Fibroblast of upper back skin (primary cell): ENCODE data around the gene ME1.
"Not testable (repeated sequence)": the region's sequence is repeated elsewhere in the genome, so short reads cannot be mapped to it uniquely, and the experiment has no call there.

Experiments used
- DNase-seq: peaks from one replicate; pipeline ENCODE4 v3.0.0-alpha.2; 2013

The ME1 gene

DNA sequence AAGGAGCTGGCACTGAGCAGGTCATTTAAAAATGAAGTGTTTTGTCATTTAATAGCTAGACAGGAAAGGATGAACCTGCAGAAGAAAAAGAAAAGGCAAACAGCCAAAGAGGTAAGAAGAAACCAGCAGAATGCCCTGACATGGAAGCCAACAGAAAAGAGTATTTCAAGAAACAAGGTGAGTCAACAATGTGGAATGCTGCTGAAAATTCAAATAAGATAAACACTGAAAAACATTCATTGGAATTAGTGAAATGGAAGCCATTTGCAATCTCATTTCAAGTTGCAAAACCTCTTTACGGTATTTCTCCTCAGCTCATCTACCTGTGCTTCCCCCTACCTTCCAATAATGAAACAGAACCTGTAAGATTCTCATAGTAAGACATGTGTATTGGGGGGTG lies 178.1 kb downstream of the ME1 start:
- DNase-seq = peak; percentile 65

GRCh38 chr6:83250235-83250634 lies 180.6 kb downstream of the ME1 start:
- DNase-seq = no peak

DNA sequence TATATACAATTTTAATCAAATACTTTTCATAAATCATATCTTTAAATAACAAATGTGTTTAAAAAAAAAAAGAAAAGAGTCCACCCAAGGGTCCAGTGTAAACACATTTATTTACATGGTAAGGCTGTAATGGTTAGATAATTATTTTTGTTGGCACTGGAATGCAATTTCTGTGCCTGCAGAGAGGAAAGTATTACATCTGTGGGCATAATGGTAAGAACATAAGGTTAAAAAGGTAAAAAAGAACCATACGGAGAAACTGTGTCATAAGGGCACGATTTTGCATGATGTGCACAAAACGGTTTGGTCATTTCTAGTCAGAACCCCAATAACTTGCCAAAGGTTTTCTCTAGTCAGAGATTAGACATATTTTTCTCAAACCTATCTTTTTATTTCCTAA lies 183.4 kb downstream of the ME1 start:
- no peak for DNase-seq

DNA sequence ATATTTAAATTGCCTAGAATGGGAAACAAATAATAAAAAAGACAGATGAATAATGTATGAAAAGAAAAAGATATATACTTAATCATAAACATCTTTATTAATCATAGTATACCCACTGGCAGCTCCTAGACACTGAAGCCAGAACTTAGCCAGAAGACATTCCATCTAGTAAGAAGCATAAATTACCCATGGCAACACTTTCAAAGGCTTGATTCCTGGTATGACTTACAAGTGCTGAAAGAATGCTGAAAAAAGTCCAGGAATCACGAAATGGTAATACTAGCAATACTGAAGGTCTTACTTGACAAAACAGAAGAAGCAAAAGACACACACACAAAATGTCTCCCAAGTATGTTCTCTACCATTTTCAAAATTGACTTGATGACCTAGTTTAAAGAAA lies 199.7 kb downstream of the ME1 start:
- DNase-seq = peak; percentile 92

GRCh38 chr6:83226517-83226916 lies 204.3 kb downstream of the ME1 start:
- no peak for DNase-seq

DNA sequence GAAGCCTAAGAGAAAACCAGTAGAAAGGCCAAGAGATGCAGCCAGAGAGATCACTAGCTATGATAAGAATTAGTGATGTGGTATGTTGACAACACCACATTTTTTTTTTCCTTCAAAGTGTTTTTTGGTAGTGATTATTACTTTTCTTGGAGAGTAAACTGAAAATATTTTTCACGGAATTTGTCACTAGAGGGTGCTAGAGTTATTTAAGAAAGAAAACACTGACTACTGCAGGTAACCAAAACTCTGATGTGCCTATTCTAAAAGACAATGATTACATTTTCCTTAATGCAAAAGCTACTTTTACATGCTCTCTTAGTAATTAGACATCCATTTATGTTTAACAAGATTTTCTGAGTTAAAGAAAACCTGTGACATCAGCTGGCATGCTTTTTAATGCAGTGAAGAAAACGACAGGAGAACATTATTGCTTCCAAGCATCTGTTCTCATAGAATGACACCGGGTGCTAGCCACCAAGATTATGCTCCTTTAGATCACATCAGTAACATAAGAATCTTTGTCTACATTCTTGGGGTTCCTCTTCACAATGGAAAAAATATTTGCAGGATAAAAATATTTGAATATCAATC lies 208.9 kb downstream of the ME1 start:
- DNase-seq = peak; percentile 50

DNA sequence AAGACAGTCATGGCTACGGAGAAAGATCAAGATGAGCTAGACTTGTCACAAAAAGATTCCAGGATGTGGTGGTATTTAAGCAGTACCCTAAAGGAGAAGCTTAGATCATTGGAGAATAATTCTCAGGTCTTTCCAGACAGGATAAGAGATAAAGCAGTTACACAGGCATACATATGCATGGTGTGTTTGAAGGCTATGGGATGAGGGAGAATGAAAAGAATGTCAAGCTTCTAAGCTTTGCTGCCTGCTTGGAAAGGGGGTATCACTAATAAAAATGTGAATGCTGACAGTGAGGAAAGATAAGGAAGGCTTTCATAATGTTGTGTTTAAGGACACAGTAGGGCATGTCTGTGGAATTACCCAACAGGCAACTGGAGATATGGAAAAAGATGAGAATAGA lies 209.6 kb downstream of the ME1 start:
- DNase-seq = peak; percentile 17

GRCh38 chr6:83220121-83220520 lies 210.7 kb downstream of the ME1 start:
- DNase-seq = no peak

DNA sequence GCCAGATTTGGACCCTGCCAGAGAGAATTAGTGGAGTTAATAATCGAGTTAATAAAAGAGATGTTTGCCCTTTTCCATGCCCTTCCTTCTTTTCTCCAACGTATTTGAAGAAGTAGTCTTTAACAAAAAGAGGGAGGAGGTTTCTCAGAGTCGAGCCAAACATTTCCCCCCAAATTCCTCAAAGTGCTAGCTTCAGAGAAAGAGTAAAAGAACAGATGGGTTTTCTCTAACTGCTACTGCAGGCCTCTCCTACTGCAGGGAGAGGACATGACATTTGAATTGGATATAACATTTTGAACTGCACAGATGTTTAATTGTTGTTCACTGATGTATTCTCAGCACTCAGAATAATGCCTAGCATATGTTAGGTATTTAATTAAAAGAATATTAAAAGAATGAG lies 212.2 kb downstream of the ME1 start:
- no peak for DNase-seq

DNA sequence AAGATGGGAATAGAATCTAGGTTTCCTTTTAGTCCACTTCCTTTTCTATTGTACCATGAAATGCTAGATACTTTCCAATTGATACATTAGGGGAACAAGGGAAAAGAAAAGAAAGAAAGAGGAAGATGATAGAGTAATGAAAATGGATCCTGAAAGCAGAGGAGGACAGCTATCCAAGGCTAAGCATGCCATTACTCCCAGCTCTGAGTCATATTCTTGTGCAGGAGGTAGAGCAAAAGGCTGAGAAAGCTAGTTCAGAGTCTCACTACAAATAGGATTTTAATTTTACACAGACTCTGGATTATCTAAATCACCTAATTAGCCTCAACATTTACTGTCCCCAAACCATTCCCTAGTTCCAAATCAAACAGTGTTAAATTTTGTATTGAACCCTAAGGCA lies 214.0 kb downstream of the ME1 start:
- no peak for DNase-seq

DNA sequence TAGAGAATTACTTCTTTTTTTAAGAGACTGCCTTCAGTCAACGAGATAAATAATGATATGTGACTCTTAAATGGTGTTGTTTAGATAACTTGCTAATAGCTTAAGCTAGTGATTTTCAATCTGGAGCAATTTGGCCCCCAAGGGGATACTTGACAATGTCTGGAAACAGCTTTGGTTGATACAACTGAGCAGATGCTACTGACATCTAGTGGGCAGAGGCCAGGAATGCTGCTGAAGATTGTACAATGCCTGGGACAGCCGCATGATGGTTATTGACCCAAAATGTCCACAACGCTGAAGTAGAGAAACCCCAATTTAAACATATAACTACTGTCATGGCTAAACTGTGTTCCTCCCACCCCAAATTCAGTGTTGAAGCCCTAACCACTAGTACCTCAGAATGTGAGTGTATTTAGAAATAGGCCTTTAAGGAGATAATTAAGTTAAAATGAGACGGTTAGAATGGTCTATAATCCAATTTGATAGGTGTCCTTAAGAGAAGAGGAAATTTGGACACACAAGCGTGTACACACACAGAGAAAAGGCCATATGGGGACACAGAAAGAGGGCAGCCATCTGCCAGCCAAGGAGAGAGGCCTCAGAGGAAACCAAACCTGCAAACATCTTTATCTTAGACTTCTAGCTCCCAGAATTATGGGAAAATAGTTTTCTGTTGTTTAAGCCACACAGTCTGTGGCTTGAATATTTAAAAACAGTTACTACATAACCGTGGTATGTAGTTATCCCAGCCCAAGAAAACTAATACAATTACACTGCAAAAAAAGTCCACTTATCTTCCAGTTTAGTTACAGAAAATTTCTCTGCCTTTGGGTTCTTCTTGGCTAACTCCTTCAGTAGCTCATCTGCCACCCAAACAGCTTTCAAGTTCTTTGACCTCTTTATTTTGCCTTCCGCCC lies 215.5 kb downstream of the ME1 start:
- DNase-seq = peak; percentile 77

GRCh38 chr6:83202031-83202430 lies 228.8 kb downstream of the ME1 start:
- DNase-seq = no peak

GRCh38 chr6:83199863-83200225 lies 231.0 kb downstream of the ME1 start:
- DNase-seq = peak; percentile 43

DNA sequence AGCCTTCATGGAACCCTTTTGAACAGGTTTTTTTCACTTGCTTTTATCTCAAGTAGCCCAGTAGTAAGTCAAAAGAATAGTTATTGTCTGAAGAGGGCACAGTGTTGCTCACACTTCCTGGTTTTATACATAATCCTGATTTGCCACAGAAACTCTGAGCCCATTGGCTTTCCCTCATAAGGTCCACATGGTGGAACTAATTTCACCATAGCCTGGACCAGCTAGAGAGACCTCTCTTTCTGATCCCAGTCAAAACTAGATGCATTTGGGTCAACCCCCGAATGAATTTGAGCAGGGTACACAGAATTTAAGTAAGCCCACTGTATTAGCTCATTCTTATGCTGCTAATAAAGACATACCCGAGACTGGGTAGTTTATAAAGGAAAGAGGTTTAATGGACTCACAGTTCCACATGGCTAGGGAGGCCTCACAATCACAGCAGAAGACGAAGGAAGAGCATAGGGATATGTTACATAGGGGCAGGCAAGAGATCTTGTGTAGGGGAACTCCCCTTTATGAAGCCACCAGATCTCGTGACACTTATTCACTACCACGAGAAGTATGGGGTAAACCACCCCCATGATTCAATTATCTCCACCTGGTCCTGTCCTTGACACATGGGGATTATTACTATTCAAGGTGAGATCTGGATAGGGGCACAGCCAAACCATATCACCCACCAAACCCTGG lies 231.5 kb downstream of the ME1 start:
- no peak for DNase-seq

DNA sequence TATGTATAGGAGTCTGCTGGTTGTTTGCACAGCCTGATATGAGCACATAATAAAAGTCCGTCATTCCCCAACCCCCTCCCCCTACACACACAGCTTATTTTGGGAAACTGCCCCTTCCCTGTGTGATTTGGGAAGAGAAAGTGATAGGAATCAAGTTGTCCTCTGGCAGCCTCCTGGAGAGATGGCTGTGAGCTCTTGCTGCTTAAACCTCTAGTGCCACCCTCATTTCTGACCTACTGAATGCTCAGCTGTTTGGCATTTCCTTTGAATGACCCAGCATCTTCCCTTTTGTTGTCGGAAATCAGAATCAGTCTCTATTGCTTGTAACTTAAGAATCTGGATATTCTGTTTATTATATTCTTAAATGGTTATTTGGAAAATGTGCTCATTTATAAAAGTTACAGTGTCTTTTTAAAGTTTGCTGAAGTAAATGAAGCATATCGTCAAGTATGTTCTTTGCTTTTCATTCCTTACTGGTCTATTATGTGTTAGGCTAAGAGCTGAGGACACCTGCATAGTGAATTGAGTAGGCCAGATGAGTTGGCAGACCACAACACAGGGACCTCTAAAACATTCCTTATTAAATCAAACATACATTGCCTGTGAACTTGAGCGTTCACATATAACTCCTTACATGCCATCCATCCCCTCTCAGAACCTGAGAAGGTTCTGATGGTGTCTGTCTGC lies 232.2 kb downstream of the ME1 start:
- no peak for DNase-seq

DNA sequence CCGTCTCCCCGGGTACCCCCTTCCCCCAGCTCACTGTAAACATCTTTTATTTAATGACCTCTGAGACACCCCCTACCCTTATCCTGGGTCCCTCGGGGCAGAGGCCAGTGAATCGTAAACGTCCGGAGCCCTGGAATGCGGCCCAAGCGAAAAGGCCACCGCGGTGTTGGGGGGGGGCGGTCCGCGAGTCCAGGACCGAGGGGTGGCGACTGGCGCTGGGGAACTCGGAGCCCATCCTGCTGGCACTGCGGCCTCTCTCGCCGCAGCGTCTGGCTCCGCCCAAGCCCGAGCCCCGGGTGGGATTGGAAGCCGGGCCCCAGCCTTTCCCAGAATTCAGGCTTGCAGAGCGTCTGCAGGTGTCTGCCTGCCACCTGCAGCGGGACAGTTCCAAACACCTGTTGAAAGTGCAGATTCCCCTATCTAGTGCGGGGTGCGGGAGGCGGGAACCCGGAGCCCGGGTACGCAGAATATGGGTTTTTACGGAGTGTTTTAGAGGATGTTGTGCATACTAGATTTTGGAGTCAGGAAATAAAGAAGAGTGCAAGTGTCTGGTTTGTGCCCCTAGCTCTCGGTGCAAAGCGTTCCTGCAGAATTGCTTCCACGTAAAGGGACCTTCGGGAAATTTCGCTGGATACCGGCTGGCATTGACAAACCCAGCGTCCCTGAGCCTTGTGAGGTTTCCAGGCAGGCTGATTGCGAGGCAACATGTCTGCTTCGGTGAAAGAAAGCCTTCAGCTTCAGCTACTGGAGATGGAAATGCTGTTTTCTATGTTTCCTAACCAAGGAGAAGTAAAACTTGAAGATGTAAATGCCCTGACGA lies 236.9 kb downstream of the ME1 start:
- no peak for DNase-seq

- peak; percentile 84 for DNase-seq
Measured at GRCh38 chr6:83192871-83193746, 237.7 kb downstream of the ME1 start, which contains the start of the genes PGM3 and RWDD2A. Gene PGM3, minus strand, starts transcription at chr6:83193265. Its CDS starts 2,253 bp downstream, at chr6:83191012. Gene RWDD2A, plus strand, starts transcription at chr6:83193357. Its CDS starts 1,095 bp downstream, at chr6:83194452.

DNA sequence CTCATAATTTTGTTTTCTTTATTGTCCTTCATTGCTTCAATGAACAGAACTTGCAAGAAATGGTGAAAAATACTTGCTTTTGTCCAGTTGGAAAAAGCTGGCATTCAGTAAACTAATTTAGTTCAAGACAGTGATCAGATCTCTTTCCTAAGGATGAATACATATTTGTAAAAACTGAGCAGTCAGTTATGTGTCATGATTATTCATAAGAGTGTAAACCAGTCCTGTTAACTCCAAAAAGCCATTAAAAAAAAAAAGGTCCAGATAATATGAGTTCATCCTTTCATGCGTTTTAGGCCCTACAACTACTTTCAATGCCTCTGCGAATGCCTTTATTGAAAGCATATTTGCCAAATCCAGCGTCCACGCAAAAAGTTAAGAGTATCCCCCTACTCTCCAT lies 238.4 kb downstream of the ME1 start:
- no peak for DNase-seq

DNA sequence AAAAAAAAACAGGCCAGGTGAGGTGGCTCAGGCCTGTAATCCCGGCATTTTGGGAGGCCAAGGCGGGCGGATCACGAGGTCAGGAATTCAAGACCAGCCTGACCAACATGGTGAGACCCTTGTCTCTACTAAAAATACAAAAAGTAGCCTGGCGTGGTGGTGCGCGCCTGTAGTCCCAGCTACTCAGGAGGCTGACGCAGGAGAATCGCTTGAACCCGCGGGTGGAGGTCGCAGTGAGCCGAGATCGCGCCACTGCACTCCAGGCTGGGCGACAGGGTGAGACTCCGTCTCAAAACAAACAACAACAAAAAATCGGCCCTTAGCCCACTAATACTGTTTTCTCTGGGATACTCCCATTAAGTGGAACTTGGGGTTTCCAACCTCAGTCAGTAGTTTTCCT lies 238.9 kb downstream of the ME1 start:
- DNase-seq = not testable (repeated sequence)

DNA sequence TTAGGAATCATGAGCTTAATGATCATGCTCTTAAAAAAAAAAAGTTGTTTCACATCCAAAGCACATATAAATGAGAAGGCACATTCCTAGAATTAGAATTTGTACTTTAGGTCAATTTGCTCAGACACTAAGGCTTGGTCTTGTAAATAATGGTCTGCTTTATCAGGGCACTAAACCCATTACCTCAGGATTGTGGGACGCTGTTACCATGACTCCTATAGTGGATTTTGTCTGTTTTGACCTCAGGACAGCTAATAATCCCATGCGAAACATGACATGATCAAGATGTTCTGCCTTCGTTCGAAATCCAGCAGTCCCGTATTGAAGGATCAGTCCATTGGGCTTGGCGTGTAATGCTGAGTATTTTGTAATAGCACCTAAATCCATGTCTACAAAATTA lies 240.2 kb downstream of the ME1 start:
- no peak for DNase-seq

DNA sequence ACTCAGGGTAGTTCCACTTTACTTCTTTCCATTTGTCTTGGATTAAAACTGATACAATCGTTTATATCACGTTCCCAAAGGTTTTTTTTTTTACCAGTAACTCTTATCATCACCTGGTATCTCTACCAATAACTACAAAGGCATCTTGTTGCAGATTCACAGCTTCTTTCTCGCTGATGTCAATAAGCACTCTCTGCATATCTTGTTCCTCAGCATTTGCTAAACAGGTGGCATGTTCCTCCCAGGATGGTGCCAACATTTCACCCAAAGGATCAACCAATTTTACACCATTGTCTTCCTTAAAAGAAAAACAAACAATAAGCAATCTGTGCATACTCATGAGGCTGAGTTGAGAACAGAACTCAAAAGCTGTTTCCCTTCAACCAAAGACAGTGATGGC lies 242.3 kb downstream of the ME1 start:
- DNase-seq = no peak
